Muscle layer of colon (tissue), 2 donors: ENCODE data around the gene DPP6.

Source experiments
- H3K27ac ChIP-seq: one replicate; pipeline ENCODE4 v1.7.0; 2013; ENCODE audit warnings: low read depth, mild to moderate bottlenecking, low read length, moderate library complexity
- H3K27me3 ChIP-seq, 2 donors: one replicate each; pipeline ENCODE4 v1.7.0; 2013; ENCODE audit warnings: low read length in 2 of 2, mild to moderate bottlenecking in 2 of 2; ENCODE audit not compliant: insufficient read depth in 2 of 2, control insufficient read depth in 1 of 2
- H3K36me3 ChIP-seq: one replicate; pipeline ENCODE4 v1.7.0; 2013; ENCODE audit warnings: mild to moderate bottlenecking, low read length; ENCODE audit not compliant: insufficient read depth
- H3K4me1 ChIP-seq: one replicate; pipeline ENCODE4 v1.7.0; 2013; ENCODE audit warnings: mild to moderate bottlenecking, low read length; ENCODE audit not compliant: insufficient read depth
- H3K4me3 ChIP-seq, 2 donors: one replicate each; pipeline ENCODE4 v1.7.0; 2013; ENCODE audit warnings: low read length in 2 of 2, low read depth in 1 of 2, mild to moderate bottlenecking in 1 of 2, moderate library complexity in 1 of 2
- H3K9ac ChIP-seq: one replicate; pipeline ENCODE4 v1.7.0; 2013; ENCODE audit warnings: low read length
- H3K9me3 ChIP-seq: one replicate; pipeline ENCODE4 v1.7.0; 2013; ENCODE audit warnings: mild to moderate bottlenecking, low read length
- donor health status: abdominal sarcoma.
- donor health status: Adenocarcinoma of cecum.

The DPP6 gene

DNA sequence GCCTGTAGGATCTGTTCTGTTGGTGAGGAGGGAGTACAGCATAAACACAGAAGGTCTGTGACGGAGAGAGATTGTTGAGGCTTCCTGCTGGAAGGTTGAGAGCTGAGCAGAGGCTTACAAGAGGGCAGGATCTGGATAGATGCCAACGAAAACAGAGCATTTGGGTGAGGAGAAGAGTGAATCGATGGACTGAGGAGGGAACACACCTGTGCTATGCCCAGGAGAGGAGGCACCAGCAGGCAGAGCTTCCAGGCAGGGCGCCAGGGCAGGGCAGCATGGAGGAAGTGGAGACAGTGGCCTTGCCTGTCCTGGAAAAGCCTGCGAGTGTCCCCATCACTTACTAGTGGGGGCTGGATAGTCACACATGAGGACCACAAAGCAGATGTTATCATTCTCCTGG, 667.8 kb downstream of the DPP6 start:
- Histone ChIP-seq H3K9me3 (no peaks in the 10 kb centered on the region), H3K36me3 (no peaks in the 10 kb centered on the region), H3K4me1 (no peaks in the 10 kb centered on the region), H3K27ac (no peak overlapping the region), H3K4me3 (no peak overlapping the region), H3K27me3 (no peaks in the 10 kb centered on the region), H3K9ac (no peak overlapping the region)

DNA sequence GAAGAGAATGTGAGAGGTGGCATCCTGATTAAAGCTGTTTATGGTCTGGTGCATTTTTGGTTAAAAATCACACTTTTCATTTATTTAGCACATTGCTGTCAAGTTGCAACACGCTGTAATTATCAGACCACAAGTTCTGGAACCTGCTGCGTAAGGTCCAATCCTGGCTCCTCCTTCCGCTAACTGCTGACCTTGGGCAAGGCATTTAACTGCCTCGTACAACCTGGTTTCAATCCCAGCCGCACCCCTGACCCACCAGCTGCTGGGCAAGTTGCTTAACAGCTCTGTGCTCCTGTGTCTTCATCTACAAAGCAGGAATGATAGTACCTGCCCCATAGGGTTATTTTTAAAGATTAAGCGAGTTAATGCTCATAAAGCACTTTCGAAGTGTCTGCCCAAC, 668.9 kb downstream of the DPP6 start:
- H3K27ac ChIP-seq: no peak overlapping the region
- H3K9ac ChIP-seq: no peak overlapping the region
- no peak overlapping the region for H3K4me3 ChIP-seq
- H3K36me3 ChIP-seq: no peaks in the 10 kb centered on the region
- H3K4me1 ChIP-seq: no peaks in the 10 kb centered on the region
- no peaks in the 10 kb centered on the region for H3K9me3 ChIP-seq
- H3K27me3 ChIP-seq: no peaks in the 10 kb centered on the region

DNA sequence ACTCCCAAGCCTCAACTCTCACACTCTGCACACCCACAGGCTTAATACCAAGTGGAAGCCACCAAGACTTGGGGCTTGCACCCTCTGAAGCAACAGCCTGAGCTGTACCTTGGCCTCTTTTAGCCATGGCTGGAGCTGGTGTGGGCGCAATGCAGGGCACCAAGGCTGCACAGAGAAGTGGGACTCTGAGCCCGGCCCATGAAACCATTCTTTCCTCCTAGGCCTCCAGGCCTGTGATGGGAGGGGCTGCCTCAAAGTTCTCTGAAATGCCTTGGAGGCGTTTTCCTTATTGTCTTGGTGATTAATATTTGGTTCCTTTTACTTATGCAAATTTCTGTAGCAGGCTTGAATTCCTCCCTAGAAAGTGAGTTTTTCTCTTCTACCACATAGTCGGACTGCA, 674.2 kb downstream of the DPP6 start:
- no peak overlapping the region for H3K9ac ChIP-seq
- no peaks in the 10 kb centered on the region for H3K27me3 ChIP-seq
- no peaks in the 10 kb centered on the region for H3K4me1 ChIP-seq
- no peaks in the 10 kb centered on the region for H3K36me3 ChIP-seq
- H3K27ac ChIP-seq: no peak overlapping the region
- no peak overlapping the region for H3K4me3 ChIP-seq
- no peaks in the 10 kb centered on the region for H3K9me3 ChIP-seq

DNA sequence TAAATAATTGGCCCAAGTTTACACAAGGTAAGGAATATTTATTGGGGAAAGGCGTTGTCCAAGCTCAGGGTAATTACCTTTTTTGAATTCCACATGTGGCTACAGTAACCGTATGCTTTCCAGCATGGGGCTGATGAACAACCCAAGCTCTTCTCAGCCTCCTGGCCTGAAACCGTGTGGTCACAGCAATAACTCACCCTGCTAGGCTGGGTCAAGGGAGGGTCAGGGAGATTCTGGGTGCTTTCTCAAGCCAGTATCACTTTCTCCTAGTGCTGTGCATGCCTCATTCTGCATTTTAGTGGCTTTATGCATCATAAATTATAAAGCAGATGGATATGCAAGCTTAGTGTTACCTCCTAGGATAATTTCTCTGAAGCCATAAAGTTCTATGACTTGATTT, 676.9 kb downstream of the DPP6 start:
- H3K9me3 ChIP-seq: no peaks in the 10 kb centered on the region
- H3K4me3 ChIP-seq: no peak overlapping the region
- no peak overlapping the region for H3K27ac ChIP-seq
- H3K36me3 ChIP-seq: no peaks in the 10 kb centered on the region
- no peak overlapping the region for H3K9ac ChIP-seq
- no peaks in the 10 kb centered on the region for H3K4me1 ChIP-seq
- no peaks in the 10 kb centered on the region for H3K27me3 ChIP-seq

DNA sequence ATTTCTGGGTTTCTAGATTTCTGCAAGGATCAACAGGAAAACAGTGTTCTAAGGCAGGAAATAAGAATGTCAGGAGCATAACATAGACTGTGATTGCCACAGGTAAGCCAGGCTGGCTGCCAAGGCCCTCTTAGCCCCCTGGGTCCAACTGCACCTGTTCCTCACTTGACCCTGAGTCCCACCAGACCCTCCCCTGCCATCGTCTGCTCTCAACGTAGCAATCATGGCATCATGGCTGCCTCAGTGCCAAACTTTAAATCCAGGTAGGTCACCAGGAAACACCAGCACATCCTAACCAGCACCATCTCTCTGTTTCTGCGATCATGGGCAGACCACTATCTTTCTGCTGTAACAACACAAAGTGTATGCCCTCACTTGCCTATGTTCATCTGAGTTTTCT, 683.6 kb downstream of the DPP6 start:
- Histone ChIP-seq H3K9ac (no peak overlapping the region), H3K36me3 (no peaks in the 10 kb centered on the region), H3K4me1 (no peaks in the 10 kb centered on the region), H3K27ac (no peak overlapping the region), H3K9me3 (no peaks in the 10 kb centered on the region), H3K27me3 (no peaks in the 10 kb centered on the region), H3K4me3 (no peak overlapping the region)

DNA sequence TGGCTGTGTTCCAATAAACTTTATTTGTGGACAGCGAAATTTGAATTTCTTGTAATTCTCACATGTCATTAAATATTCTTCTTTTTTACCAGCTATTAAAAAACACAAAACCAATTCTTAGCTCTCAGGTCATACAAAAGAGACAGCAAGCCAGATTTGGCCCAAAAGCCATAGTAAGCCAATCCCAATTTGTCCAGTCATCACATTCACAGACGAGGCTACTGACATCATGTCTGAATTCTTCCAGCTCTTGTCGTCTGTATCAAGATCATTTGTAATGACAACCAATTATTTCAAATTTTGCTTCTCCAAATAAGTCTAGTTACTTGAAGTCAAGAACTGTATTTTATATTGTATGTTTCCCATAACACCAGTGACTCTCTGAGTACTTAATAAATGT, 684.2 kb downstream of the DPP6 start:
- Histone ChIP-seq H3K27me3 (no peaks in the 10 kb centered on the region), H3K4me1 (no peaks in the 10 kb centered on the region)

DNA sequence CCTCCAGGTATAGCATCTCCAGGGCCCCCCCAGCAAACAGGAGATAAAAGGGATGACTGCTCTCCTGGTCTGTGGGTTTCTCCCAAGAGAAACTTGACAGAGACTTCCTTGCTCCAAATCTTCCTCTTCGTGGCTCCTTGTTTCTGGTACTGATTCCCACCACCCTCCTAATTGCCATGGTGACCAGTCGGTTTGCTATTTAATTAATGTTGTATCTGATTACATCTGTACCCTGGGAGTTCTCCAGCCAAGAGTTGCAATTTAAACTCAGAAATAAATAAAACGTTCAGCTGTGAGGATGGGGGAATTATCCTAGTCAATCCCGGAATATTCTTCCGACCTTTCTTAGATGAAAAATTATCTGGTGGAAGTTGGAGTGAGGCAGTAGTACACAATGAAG, 686.0 kb downstream of the DPP6 start:
- no peak overlapping the region for H3K4me3 ChIP-seq
- no peaks in the 10 kb centered on the region for H3K9me3 ChIP-seq
- H3K36me3 ChIP-seq: no peaks in the 10 kb centered on the region
- no peak overlapping the region for H3K9ac ChIP-seq
- H3K27ac ChIP-seq: no peak overlapping the region
- no peaks in the 10 kb centered on the region for H3K27me3 ChIP-seq
- no peaks in the 10 kb centered on the region for H3K4me1 ChIP-seq

More for the DNA sequence above, 684.2 kb downstream of the DPP6 start:
- no peaks in the 10 kb centered on the region for H3K9me3 ChIP-seq
- H3K9ac ChIP-seq: no peak overlapping the region
- H3K27ac ChIP-seq: no peak overlapping the region
- no peak overlapping the region for H3K4me3 ChIP-seq
- H3K36me3 ChIP-seq: no peaks in the 10 kb centered on the region

DNA sequence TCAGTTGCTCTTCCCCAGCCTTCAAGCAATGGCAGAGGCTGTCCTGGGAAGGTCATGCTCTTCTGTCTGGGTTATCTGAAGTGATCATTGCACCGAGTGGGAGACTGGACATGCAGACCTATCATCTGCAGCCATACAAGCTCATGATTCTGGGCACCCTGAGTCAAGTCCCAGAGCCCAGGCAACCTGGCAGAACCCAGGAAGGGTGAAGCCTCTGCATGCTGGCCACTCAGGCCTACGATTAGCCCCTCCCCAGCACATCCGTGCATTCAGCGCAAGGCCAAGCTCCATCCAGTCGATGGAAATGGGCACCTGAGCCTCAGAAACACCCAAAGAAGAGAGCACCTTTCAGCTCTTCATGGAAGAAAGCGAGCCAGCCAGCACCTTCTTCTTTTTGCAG, 688.9 kb downstream of the DPP6 start:
- H3K4me1 ChIP-seq: peaks cover 2% of the 10 kb centered on the region
- no peaks in the 10 kb centered on the region for H3K9me3 ChIP-seq
- no peak overlapping the region for H3K27ac ChIP-seq
- H3K36me3 ChIP-seq: no peaks in the 10 kb centered on the region
- H3K27me3 ChIP-seq: no peaks in the 10 kb centered on the region
- H3K4me3 ChIP-seq: no peak overlapping the region
- H3K9ac ChIP-seq: no peak overlapping the region

DNA sequence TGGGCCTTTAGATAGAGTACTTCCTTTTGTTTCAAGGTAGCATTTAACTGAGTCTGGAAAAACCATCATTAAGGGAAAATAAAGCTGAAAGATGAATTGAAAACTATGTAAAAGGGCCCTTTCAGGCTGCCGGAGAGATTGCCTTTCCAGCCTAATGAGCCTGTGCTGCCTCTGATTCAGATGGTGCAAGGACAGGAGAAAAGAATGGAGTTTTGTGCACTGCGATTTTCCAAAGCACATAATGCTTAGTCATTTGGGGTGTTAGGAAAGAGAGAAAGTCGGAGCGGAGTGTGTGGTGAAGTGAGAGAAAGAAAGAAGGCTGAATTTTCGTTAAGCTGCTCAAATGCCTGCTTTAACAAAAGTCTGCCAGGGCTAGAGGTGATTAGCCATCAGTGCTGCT, 691.0 kb downstream of the DPP6 start:
- H3K4me3 ChIP-seq: no peak overlapping the region
- no peak overlapping the region for H3K9ac ChIP-seq
- no peaks in the 10 kb centered on the region for H3K36me3 ChIP-seq
- no peaks in the 10 kb centered on the region for H3K27me3 ChIP-seq
- H3K9me3 ChIP-seq: no peaks in the 10 kb centered on the region
- no peak overlapping the region for H3K27ac ChIP-seq
- peaks cover 10% of the 10 kb centered on the region for H3K4me1 ChIP-seq

DNA sequence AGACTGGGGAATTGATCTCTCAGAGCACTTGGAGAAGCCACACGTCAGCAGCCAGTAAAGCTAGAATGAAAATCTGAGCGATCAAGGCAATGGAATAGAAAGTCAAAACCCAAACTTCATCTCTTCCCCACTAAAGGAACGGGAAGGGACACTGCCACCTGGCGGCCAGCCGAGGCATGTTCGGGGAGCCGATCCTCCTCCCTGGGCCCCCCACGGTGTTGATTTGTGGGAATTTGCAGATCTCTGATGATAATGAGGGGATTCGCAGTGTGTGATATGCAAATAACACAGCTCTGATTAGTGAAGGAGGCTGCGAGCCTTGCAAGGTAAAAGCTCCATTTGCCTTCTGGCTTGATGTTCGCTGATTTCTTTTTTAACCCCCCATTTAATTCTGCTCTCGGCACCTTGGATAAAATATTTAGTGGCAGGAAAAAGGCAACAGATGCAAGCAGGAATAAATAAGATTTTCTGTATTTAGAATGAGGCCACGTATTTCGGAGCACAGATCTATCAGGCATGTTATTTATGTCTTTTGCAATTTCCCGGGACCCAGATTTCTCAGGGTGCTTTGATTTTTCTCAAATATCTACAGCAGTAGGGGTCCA, 692.2 kb downstream of the DPP6 start:
- Histone ChIP-seq H3K36me3 (no peaks in the 10 kb centered on the region), H3K4me1 (peaks cover 10% of the 10 kb centered on the region), H3K9me3 (no peaks in the 10 kb centered on the region), H3K27me3 (no peaks in the 10 kb centered on the region), H3K4me3 (no peak overlapping the region), H3K27ac (no peak overlapping the region), H3K9ac (no peak overlapping the region)

DNA sequence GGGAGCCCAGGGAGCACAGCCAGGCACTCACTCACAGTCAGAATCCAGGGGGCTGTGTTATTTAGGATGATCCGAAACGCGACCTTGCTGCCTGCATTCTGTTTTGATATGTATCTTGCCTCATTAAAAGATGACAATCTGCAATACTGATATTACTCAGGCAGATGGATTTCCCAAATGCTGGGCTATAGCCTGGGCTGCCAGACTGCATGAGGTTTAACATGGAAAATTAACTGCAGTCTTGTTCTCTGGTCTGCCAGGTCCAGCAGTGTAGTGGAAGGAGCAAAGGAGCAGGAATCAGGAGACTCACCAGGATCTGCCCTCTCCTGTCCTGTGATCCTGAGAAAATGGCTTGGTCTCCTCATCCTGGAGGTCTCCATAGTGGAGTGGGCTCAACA, 692.7 kb downstream of the DPP6 start:
- H3K27ac ChIP-seq: no peak overlapping the region
- no peaks in the 10 kb centered on the region for H3K27me3 ChIP-seq
- H3K36me3 ChIP-seq: no peaks in the 10 kb centered on the region
- H3K9ac ChIP-seq: no peak overlapping the region
- peaks cover 10% of the 10 kb centered on the region for H3K4me1 ChIP-seq
- no peaks in the 10 kb centered on the region for H3K9me3 ChIP-seq
- no peak overlapping the region for H3K4me3 ChIP-seq

DNA sequence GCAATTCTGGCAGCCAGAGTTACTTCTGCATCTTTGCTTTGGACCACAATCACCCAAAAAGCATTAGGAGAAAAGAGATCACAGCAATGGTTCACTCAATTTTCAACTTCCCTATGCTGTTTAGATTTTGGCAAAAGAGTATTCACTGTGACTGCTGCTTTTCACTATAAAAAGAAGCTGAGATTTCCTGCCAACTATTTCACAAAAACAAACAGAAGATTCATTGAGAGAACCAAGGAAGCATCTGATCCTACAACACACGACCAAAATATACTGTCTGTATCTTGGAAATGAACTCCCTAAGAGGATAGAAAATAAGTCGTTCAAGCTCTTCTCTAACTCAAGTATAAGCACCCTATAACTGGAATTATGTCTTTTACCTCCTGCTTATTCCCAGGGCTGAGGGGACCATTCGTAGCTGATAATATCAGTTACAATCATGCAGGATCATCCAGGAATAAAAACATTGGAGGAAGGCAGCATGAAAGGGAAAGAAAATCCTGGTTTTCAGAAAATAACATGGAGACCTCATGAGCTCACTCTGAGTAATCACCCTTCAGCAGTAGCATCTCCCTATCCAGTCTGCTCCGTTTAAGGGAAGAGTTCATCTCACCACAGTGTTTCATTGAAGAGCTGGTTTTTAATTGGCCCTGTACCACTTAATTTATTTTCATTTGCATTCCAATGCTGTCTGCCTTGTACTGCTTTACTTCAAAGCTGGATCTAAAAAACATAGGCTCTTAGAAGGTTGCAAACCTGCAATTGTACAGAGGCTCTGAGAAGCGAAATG, 694.6 kb downstream of the DPP6 start:
- Histone ChIP-seq H3K27me3 (no peaks in the 10 kb centered on the region), H3K9me3 (no peaks in the 10 kb centered on the region), H3K36me3 (no peaks in the 10 kb centered on the region), H3K4me3 (no peak overlapping the region), H3K9ac (no peak overlapping the region), H3K4me1 (peaks cover 10% of the 10 kb centered on the region), H3K27ac (no peak overlapping the region)
